ENCODE results near the gene LIN7B. TPM values are rescaled to one million over a fixed set of nuclear protein-coding genes. Genes with fewer than 3 reads are reported as not detected.

LIN7B gene
- total and polyA plus RNA-seq, 2 of the 13 experiments (the other 11 are each of a cell fraction or from before 2014, with no cell fraction given), result 5.3 to 7.6 TPM

DNA sequence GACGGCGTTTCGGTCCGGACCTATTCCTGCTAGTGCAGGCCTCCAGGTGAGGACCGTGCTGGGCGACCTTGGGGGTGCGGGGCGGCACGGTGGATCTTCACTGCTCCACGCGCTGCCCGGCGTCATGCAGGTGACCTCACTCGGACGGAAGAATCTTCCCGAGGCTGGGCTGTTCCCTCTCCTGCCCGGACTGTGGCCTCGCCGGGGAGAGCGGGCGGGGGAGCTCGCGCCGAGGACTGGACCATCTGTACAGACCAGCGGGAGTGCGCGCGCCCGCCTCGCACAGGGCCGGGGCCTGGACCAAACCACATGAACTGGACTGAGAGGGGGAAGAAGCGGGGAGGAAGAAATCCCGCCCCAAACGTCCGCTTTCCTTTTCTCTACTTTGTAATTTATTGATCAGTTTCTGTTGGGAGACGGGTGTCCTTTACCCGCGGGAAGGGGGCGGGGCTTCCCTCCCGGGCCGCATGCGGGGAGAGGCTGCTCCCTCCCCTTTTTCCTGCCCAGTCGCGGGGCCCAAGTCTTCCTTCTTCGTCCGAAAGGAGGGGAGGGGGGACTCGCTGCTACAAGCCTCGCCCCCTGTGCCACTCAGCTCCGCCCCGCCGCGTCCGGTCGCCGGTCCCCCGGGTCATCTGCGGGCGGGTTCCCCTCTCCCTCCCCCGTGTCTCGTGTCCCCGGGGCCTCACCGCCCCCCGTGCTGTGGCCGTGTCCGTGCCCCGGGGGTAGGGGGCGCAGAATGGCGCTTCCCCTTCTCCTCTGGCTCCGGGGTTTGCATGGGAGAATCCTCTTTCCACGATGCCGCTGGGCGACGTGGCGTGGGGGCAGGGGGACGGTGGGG is 36.2 kb downstream of the LIN7B start (continued):
- TF ChIP-seq, protein P1, sequence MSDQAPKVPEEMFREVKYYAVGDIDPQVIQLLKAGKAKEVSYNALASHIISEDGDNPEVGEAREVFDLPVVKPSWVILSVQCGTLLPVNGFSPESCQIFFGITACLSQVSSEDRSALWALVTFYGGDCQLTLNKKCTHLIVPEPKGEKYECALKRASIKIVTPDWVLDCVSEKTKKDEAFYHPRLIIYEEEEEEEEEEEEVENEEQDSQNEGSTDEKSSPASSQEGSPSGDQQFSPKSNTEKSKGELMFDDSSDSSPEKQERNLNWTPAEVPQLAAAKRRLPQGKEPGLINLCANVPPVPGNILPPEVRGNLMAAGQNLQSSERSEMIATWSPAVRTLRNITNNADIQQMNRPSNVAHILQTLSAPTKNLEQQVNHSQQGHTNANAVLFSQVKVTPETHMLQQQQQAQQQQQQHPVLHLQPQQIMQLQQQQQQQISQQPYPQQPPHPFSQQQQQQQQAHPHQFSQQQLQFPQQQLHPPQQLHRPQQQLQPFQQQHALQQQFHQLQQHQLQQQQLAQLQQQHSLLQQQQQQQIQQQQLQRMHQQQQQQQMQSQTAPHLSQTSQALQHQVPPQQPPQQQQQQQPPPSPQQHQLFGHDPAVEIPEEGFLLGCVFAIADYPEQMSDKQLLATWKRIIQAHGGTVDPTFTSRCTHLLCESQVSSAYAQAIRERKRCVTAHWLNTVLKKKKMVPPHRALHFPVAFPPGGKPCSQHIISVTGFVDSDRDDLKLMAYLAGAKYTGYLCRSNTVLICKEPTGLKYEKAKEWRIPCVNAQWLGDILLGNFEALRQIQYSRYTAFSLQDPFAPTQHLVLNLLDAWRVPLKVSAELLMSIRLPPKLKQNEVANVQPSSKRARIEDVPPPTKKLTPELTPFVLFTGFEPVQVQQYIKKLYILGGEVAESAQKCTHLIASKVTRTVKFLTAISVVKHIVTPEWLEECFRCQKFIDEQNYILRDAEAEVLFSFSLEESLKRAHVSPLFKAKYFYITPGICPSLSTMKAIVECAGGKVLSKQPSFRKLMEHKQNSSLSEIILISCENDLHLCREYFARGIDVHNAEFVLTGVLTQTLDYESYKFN (CRISPR knock-in tag; conservative IDR thresholded peaks at IDR 0.05), result peak; percentile 76
- TF ChIP-seq ZNF10 (CRISPR knock-in tag; IDR thresholded peaks at IDR 0.05; ENCODE audit: borderline replicate concordance, low read depth), result no peak
- peak; percentile 66 for TF ChIP-seq ATF7 (IDR thresholded peaks at IDR 0.05)
- peak; percentile 62; the same call in 1 of the 2 replicates for TF ChIP-seq ATF7 (CRISPR knock-in tag; IDR thresholded peaks at IDR 0.05)
- TF ChIP-seq, protein P2, sequence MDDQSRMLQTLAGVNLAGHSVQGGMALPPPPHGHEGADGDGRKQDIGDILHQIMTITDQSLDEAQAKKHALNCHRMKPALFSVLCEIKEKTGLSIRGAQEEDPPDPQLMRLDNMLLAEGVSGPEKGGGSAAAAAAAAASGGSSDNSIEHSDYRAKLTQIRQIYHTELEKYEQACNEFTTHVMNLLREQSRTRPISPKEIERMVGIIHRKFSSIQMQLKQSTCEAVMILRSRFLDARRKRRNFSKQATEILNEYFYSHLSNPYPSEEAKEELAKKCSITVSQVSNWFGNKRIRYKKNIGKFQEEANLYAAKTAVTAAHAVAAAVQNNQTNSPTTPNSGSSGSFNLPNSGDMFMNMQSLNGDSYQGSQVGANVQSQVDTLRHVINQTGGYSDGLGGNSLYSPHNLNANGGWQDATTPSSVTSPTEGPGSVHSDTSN (CRISPR knock-in tag; IDR thresholded peaks at IDR 0.05; ENCODE audit: borderline replicate concordance), result no peak
- no peak for TF ChIP-seq NFE2L2 (IDR thresholded peaks at IDR 0.05; ENCODE audit: low read length)
- TF ChIP-seq, protein P3, sequence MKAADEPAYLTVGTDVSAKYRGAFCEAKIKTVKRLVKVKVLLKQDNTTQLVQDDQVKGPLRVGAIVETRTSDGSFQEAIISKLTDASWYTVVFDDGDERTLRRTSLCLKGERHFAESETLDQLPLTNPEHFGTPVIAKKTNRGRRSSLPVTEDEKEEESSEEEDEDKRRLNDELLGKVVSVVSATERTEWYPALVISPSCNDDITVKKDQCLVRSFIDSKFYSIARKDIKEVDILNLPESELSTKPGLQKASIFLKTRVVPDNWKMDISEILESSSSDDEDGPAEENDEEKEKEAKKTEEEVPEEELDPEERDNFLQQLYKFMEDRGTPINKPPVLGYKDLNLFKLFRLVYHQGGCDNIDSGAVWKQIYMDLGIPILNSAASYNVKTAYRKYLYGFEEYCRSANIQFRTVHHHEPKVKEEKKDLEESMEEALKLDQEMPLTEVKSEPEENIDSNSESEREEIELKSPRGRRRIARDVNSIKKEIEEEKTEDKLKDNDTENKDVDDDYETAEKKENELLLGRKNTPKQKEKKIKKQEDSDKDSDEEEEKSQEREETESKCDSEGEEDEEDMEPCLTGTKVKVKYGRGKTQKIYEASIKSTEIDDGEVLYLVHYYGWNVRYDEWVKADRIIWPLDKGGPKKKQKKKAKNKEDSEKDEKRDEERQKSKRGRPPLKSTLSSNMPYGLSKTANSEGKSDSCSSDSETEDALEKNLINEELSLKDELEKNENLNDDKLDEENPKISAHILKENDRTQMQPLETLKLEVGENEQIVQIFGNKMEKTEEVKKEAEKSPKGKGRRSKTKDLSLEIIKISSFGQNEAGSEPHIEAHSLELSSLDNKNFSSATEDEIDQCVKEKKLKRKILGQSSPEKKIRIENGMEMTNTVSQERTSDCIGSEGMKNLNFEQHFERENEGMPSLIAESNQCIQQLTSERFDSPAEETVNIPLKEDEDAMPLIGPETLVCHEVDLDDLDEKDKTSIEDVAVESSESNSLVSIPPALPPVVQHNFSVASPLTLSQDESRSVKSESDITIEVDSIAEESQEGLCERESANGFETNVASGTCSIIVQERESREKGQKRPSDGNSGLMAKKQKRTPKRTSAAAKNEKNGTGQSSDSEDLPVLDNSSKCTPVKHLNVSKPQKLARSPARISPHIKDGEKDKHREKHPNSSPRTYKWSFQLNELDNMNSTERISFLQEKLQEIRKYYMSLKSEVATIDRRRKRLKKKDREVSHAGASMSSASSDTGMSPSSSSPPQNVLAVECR (CRISPR knock-in tag; IDR thresholded peaks at IDR 0.05; ENCODE audit: borderline replicate concordance), result peak; percentile 77; the same call in 1 of the 2 replicates
- TF ChIP-seq ZNF780A (CRISPR knock-in tag; IDR thresholded peaks at IDR 0.05), result no peak
- TF ChIP-seq ZNF121 (CRISPR knock-in tag; IDR thresholded peaks at IDR 0.05), result peak; percentile 15; the same call in 1 of the 2 replicates
- no peak; the same call in 1 of the 2 replicates for TF ChIP-seq JUNB (CRISPR knock-in tag; IDR thresholded peaks at IDR 0.05; ENCODE audit: borderline replicate concordance)
- TF ChIP-seq PCBP2 (optimal IDR thresholded peaks at IDR 0.05; ENCODE audit: low read depth, low read length, poor library complexity, severe bottlenecking), result no peak
- TF ChIP-seq, protein P4, sequence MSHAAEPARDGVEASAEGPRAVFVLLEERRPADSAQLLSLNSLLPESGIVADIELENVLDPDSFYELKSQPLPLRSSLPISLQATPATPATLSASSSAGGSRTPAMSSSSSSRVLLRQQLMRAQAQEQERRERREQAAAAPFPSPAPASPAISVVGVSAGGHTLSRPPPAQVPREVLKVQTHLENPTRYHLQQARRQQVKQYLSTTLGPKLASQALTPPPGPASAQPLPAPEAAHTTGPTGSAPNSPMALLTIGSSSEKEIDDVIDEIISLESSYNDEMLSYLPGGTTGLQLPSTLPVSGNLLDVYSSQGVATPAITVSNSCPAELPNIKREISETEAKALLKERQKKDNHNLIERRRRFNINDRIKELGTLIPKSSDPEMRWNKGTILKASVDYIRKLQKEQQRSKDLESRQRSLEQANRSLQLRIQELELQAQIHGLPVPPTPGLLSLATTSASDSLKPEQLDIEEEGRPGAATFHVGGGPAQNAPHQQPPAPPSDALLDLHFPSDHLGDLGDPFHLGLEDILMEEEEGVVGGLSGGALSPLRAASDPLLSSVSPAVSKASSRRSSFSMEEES (CRISPR knock-in tag; IDR thresholded peaks at IDR 0.05), result no peak; the same call in 1 of the 2 replicates
- TF ChIP-seq ZNF598 (CRISPR knock-in tag; IDR thresholded peaks at IDR 0.05; ENCODE audit: borderline replicate concordance), result no peak; the same call in 1 of the 2 replicates
- no peak for TF ChIP-seq KDM1A (CRISPR knock-in tag; IDR thresholded peaks at IDR 0.05)
- peak; percentile 23; the same call in 1 of the 2 replicates for TF ChIP-seq ZNF567 (CRISPR knock-in tag; IDR thresholded peaks at IDR 0.05; ENCODE audit: borderline replicate concordance)
- no peak for TF ChIP-seq SIX4 (CRISPR knock-in tag; IDR thresholded peaks at IDR 0.05)
- no peak for TF ChIP-seq ZNF749 (CRISPR knock-in tag; IDR thresholded peaks at IDR 0.05; ENCODE audit: borderline replicate concordance)
- TF ChIP-seq SP1 (IDR thresholded peaks at IDR 0.05), result no peak
- TF ChIP-seq SP1 (CRISPR knock-in tag; IDR thresholded peaks at IDR 0.05), result peak; percentile 13; the same call in 1 of the 2 replicates

All from HepG2 (cell line).